T-cell (primary cell): ENCODE measurements around the gene WDR88. TPM values are rescaled to one million over a fixed set of nuclear protein-coding genes. Genes with fewer than 3 reads are reported as not detected.

Experiments
- ATAC-seq, 4 experiments: fragments of 200-7000 bp in 3 of 4; fragments of 150-1000 bp in 1 of 4; cut with Tn5 transposase; replicated peaks in 1 of 4; 1 replicate in 3 of 4; 2 replicates in 1 of 4; pipeline ENCODE4 v1.10.0; 2021; ENCODE audit warnings: moderate library complexity in 3 of 4, mild to moderate bottlenecking in 2 of 4, moderate number of reproducible peaks in 1 of 4
- CTCF ChIA-PET, 2 donors: fragments of 300-600 bp; sonication (Branson Sonifier 250); formaldehyde crosslinking; loops; one replicate each; lab custom pipeline; 2022; ENCODE audit warnings: antibody characterized with exemption in 2 of 2; lab: Charles Lee
- POLR2A ChIA-PET, 2 donors: fragments of 300-600 bp; sonication (Branson Sonifier 250); formaldehyde crosslinking; loops; one replicate each; lab custom pipeline; 2022; ENCODE audit warnings: antibody characterized with exemption in 2 of 2; lab: Charles Lee
- DNase-seq, 35 experiments: peaks; one replicate each; pipeline versions ENCODE4 v3.0.0 to v3.0.0-alpha.2; 2013 to 2023
- H3K27ac ChIP-seq: one replicate; pipeline ENCODE4 v1.5.1; 2013; ENCODE audit warnings: low read length
- H3K27me3 ChIP-seq, 2 experiments: replicated peaks in 1 of 2; 1 replicate in 1 of 2; 2 replicates in 1 of 2; pipeline versions ENCODE4 v1.6.1 to v1.7.0; 2013; ENCODE audit warnings: low read length in 1 of 2, mixed read lengths in 1 of 2; ENCODE audit not compliant: control insufficient read depth in 2 of 2, insufficient read depth in 2 of 2; ENCODE audit errors: extremely low read depth in 1 of 2
- H3K36me3 ChIP-seq, 2 donors: 1 replicate in 1 of 2; 2 replicates in 1 of 2; pipeline versions ENCODE4 v1.6.1 to v1.7.0; 2013; ENCODE audit warnings: low read length in 1 of 2; ENCODE audit not compliant: control insufficient read depth in 2 of 2, insufficient read depth in 1 of 2; ENCODE audit errors: extremely low read depth in 1 of 2
- H3K4me1 ChIP-seq, 2 experiments: 1 replicate in 1 of 2; 2 replicates in 1 of 2; pipeline versions ENCODE4 v1.6.1 to v1.7.0; 2013; ENCODE audit warnings: low read length in 2 of 2, mixed read lengths in 1 of 2; ENCODE audit not compliant: insufficient read depth in 2 of 2, control insufficient read depth in 1 of 2; ENCODE audit errors: extremely low read depth in 1 of 2
- H3K4me3 ChIP-seq, 2 donors: 1 replicate in 1 of 2; 2 replicates in 1 of 2; pipeline versions ENCODE4 v1.5.1 to v1.7.0; 2013; ENCODE audit warnings: mild to moderate bottlenecking in 2 of 2, low read length in 1 of 2, moderate library complexity in 1 of 2; ENCODE audit not compliant: control insufficient read depth in 1 of 2; ENCODE audit errors: extremely low read depth in 1 of 2
- H3K9me3 ChIP-seq: 2 replicates; pipeline ENCODE4 v1.7.0; 2013
- H3K27ac Mint-ChIP-seq, 2 donors: one replicate each; pipeline ENCODE4 v1.8.0; 2020 to 2021; ENCODE audit warnings: mild to moderate bottlenecking in 2 of 2, mixed read lengths in 2 of 2
- H3K27me3 Mint-ChIP-seq, 2 donors: one replicate each; pipeline ENCODE4 v1.8.0; 2021 to 2022; ENCODE audit warnings: mixed read lengths in 2 of 2
- H3K36me3 Mint-ChIP-seq: one replicate; pipeline ENCODE4 v1.8.0; 2021; ENCODE audit warnings: mixed read lengths
- H3K4me1 Mint-ChIP-seq, 3 donors: one replicate each; pipeline ENCODE4 v1.8.0; 2020 to 2022; ENCODE audit warnings: mixed read lengths in 3 of 3, mild to moderate bottlenecking in 1 of 3
- H3K4me3 Mint-ChIP-seq, 3 donors: one replicate each; pipeline ENCODE4 v1.8.0; 2020 to 2022; ENCODE audit warnings: mild to moderate bottlenecking in 3 of 3, mixed read lengths in 3 of 3, moderate library complexity in 3 of 3
- H3K9me3 Mint-ChIP-seq, 3 donors: one replicate each; pipeline ENCODE4 v1.8.0; 2020 to 2022; ENCODE audit warnings: mixed read lengths in 3 of 3
- WGBS: methylation state at CpG from one replicate; pipeline ENCODE4 v1.1.5; 2013; ENCODE audit warnings: missing lambda C conversion rate; ENCODE audit not compliant: insufficient coverage; 5-methylcytosine and 5-hydroxymethylcytosine counted together
- total RNA-seq, 35 experiments: library from RNA in 6 of 35; stranded (reverse) in 6 of 35; fragments of 120-200 nt in 1 of 35; gene quantifications; one replicate each; pipeline versions ENCODE4 v1.2.1 to v1.2.4 and lab custom pipeline; 2013 to 2026

Gene WDR88
- total RNA-seq, 5 donors from 2014 or later (not counting 1 experiment from before 2014, with no cell fraction given): 0.20 to 0.56 TPM; not detected in 3

DNA sequence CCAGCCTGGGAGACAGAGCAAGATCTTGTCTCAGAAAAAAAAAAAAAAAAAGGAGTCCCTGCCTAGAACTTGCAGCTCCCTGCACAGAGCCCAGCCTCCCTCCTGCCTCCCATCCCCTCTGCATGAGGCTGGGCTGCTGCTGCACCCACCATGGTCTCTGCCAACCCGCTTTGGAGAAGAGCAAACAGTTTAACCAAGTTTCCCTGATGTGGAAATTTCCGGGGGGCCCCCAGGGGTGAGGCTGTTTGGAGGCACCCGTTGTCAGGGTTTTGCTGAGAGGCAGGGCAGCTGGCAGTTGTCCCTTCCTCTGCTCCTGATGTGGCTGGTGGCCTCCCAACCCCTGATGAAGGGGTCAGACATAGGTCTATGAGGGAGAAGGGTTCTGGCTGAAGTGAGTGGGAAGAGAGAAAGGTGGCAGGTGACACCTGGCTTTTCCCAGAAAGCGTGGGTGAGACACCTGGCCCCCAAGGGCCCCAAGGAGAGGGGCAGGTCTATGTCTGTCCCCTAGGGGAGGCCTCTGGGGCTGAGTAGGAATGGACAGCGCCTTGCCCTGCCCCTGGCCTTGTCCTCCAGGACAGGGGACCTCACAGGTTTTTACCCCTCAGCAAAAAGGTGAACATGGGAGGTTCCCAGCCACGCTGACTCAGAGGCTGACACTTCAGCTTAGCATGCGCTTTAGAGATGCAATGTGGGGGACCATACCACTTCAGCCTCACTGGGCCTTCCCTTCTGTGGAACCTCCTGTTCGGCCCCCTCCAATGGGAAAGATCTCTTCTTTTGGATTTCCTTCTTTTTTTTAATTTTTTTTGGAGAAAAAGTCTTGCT, 67.7 kb downstream of the WDR88 start:
- Mint-ChIP-seq H3K27ac (no peak overlapping the region), H3K27me3 (peaks cover 14 to 21% of the 10 kb centered on the region in 2 donors), H3K4me1 (peaks cover 0 to 3% (median 0%) of the 10 kb centered on the region in 3 donors), H3K9me3 (no peaks in the 10 kb centered on the region), H3K4me3 (no peak overlapping the region), H3K36me3 (no peaks in the 10 kb centered on the region)
- H3K36me3 ChIP-seq: no peaks in the 10 kb centered on the region
- DNase-seq (no peak), ATAC-seq (no peak)
- H3K4me3 ChIP-seq: no peak overlapping the region
- WGBS: 68% methylated on average over 5 of the region's 8 CpGs
- peaks cover 0 to 4% of the 10 kb centered on the region in 2 experiments for H3K4me1 ChIP-seq
- H3K9me3 ChIP-seq: no peaks in the 10 kb centered on the region
- H3K27me3 ChIP-seq: peaks cover 0 to 38% of the 10 kb centered on the region in 2 experiments
- POLR2A ChIA-PET: no interaction called here
- CTCF ChIA-PET: no interaction called here
- H3K27ac ChIP-seq: no peak overlapping the region

DNA sequence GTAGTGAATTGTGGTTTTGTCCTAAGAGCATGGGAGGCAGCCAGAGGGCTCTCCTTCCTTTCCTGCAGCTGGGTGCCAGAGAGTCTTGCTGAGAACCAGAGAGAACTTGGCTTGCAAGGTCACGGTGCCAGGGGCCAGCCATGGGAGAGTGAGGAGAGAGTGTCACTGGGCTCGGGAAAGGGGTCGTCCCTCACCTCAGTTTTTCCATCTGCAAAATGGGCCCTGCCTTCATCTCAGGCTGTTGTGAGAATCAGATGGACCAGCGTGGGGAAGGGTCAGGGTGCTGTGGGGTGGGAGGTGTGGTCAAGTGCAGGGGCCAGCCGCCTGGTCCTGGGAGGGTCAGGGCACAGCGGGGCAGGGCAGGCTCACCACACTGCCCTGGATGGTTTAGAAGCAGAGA, 69.6 kb downstream of the WDR88 start:
- H3K27ac ChIP-seq: no peak overlapping the region
- H3K27ac Mint-ChIP-seq: no peak overlapping the region
- no peaks in the 10 kb centered on the region for H3K9me3 Mint-ChIP-seq
- POLR2A ChIA-PET: no interaction called here
- peaks cover 0 to 24% of the 10 kb centered on the region in 2 experiments for H3K27me3 ChIP-seq
- no peaks in the 10 kb centered on the region for H3K9me3 ChIP-seq
- no peaks in the 10 kb centered on the region for H3K4me1 ChIP-seq
- peaks cover 10 to 14% of the 10 kb centered on the region in 2 donors for H3K27me3 Mint-ChIP-seq
- DNase-seq (no peak), ATAC-seq (no peak)
- CTCF ChIA-PET: no interaction called here
- no peaks in the 10 kb centered on the region for H3K4me1 Mint-ChIP-seq
- no peaks in the 10 kb centered on the region for H3K36me3 ChIP-seq
- no peaks in the 10 kb centered on the region for H3K36me3 Mint-ChIP-seq
- no peak overlapping the region for H3K4me3 ChIP-seq
- no peak overlapping the region for H3K4me3 Mint-ChIP-seq
- 83% methylated on average over 6 of the region's 6 CpGs for WGBS

DNA sequence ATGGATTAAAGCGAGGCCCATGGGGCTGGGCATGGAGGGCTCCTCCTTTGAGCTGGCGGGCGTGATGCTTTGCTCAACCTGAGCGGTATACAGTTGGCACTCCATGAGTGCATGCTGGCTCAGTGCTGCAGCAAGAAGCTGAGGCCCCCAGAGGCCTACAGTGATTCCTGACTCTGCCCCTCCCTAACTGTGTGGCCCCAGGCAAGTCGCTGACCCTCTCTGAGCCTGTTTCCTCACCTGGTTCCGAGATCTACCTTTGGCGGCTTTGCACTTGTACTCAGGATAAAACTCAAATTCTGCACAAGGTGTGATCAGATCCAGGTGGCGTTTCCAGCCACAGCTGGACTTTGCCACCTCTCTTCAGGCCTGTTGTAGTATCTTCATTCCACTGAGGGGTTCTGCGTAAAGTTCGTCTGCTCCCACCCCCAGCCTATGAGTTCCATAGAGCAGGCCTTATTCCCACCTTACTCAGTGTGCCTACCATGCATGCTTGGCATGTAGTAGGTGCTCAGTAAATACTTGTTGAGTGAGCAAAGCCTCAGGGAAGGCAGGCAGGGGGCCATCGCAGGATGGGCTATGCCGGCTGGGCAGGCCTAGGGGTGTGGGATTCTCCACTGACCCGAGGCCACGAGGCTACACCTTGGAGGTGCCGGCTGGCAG, 70.1 kb downstream of the WDR88 start:
- H3K36me3 ChIP-seq: no peaks in the 10 kb centered on the region
- Mint-ChIP-seq H3K27me3 (peaks cover 4 to 9% of the 10 kb centered on the region in 2 donors), H3K9me3 (no peaks in the 10 kb centered on the region)

DNA sequence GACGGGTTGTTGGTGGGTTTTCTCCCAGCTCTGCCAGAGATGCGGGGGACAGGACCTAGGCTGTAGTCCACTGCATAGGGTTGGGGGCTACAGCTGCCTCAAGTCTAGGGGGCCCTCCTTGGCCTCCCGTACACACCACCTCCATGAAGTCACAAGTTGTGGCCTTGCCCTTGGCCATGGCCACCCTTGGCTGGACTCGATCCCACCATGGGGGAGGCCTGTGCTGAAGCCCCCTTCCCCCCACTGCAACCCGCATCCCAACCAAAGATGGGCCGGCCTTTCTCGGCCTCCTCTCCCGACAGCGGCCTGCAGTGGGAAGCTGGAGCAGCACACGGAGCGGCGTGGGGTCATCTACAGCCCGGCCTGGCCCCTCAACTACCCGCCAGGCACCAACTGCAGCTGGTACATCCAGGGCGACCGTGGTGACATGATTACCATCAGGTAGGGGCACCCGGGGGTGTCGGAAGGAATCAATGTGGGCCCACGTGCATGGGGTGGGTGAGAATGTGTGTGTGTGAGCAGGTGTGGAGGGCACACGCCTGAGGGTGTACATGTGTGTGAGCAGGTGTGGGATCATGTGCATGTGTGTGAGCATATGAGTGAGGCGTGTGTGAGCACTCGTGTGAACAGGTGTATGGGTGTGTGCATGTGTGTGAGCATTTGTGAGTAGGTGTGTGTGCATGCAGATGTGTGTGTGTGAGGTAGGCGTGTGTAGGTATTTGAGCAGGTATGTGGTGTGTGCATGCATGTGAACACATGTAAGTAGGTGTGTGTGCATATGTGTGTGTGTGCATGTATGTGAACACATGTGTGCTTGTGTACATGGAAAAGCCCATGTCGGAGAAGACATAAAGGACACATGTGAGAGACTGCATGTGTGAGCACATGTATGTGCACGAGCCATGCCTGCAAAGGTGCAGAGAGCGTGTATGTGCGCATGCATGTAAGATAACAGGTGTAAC, 70.9 kb downstream of the WDR88 start:
- Mint-ChIP-seq H3K4me1 (no peaks in the 10 kb centered on the region), H3K27me3 (peaks cover 3 to 7% of the 10 kb centered on the region in 2 donors), H3K4me3 (no peak overlapping the region), H3K36me3 (no peaks in the 10 kb centered on the region), H3K9me3 (no peaks in the 10 kb centered on the region), H3K27ac (no peak overlapping the region)
- Histone ChIP-seq H3K27me3 (peaks cover 0 to 17% of the 10 kb centered on the region in 2 experiments), H3K4me3 (no peak overlapping the region), H3K4me1 (no peaks in the 10 kb centered on the region), H3K9me3 (no peaks in the 10 kb centered on the region), H3K27ac (no peak overlapping the region), H3K36me3 (no peaks in the 10 kb centered on the region)
- POLR2A ChIA-PET: no interaction called here
- DNase-seq (no peak), ATAC-seq (no peak)
- 88% methylated on average over 25 of the region's 27 CpGs for WGBS
- CTCF ChIA-PET: no interaction called here

More for the DNA sequence above, 70.1 kb downstream of the WDR88 start:
- Mint-ChIP-seq H3K4me1 (no peaks in the 10 kb centered on the region), H3K36me3 (no peaks in the 10 kb centered on the region), H3K27ac (no peak overlapping the region), H3K4me3 (no peak overlapping the region)
- no peaks in the 10 kb centered on the region for H3K9me3 ChIP-seq
- H3K27ac ChIP-seq: no peak overlapping the region
- no peaks in the 10 kb centered on the region for H3K4me1 ChIP-seq
- no peak for DNase-seq
- H3K27me3 ChIP-seq: peaks cover 0 to 18% of the 10 kb centered on the region in 2 experiments
- H3K4me3 ChIP-seq: no peak overlapping the region
- POLR2A ChIA-PET: no interaction called here
- no peak for ATAC-seq
- CTCF ChIA-PET: no interaction called here
- 93% methylated on average over 13 of the region's 15 CpGs for WGBS

DNA sequence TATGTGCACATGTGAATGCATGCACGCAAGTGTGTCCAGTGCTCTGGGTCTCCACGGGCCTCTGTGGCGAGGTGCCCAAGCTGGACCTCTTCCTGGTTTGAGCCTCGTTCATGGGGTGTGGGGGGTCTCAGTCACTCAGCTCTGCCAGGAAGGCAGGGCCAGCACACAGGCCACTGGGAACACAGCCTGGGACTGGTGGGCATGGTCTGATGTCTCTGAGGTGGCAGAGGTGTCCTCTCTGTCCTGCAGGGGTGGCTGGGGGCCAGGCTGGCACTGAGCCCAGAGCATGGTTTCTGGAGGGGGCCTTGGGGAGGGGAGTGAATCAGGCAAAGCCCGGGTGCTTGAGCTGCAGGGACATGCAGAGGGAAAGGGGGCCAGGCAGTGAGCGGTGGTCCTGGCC, 71.6 kb downstream of the WDR88 start:
- WGBS: 94% methylated on average over 5 of the region's 6 CpGs
- DNase-seq (no peak), ATAC-seq (no peak)
- Mint-ChIP-seq H3K27ac (no peak overlapping the region), H3K27me3 (peaks cover 3 to 7% of the 10 kb centered on the region in 2 donors), H3K36me3 (no peaks in the 10 kb centered on the region), H3K4me1 (no peaks in the 10 kb centered on the region), H3K9me3 (no peaks in the 10 kb centered on the region), H3K4me3 (no peak overlapping the region)
- Histone ChIP-seq H3K27me3 (peaks cover 0 to 12% of the 10 kb centered on the region in 2 experiments), H3K27ac (no peak overlapping the region), H3K4me3 (no peak overlapping the region), H3K9me3 (no peaks in the 10 kb centered on the region), H3K36me3 (no peaks in the 10 kb centered on the region), H3K4me1 (no peaks in the 10 kb centered on the region)
- ChIA-PET POLR2A (no interaction called here), CTCF (no interaction called here)
